Tongue (tissue), 2 donors: Measurements from ENCODE around the gene DAZ1. TPM values are rescaled to one million over a fixed set of nuclear protein-coding genes. Genes with fewer than 3 reads are reported as not detected.
"Not testable (repeated sequence)": the region's sequence is repeated elsewhere in the genome, so short reads cannot be mapped to it uniquely, and the experiment has no call there.

ENCODE experiments used
- DNase-seq: peaks from one replicate; pipeline ENCODE4 v3.0.0-alpha.2; 2015
- total RNA-seq: library from RNA; depleted of rRNA; stranded (reverse); fragments of >200 nt; gene quantifications from one replicate; pipeline ENCODE4 v1.2.3, GENCODE V29; 2014

DAZ1 gene
- total RNA-seq: not detected

GRCh38 chrY:23198908-23199307 is at the start of gene DAZ1:
TSS of gene DAZ1 (minus strand) at chrY:23199008. CDS start at chrY:23198800, 208 bp downstream.
- not testable (repeated sequence) for DNase-seq

DNA sequence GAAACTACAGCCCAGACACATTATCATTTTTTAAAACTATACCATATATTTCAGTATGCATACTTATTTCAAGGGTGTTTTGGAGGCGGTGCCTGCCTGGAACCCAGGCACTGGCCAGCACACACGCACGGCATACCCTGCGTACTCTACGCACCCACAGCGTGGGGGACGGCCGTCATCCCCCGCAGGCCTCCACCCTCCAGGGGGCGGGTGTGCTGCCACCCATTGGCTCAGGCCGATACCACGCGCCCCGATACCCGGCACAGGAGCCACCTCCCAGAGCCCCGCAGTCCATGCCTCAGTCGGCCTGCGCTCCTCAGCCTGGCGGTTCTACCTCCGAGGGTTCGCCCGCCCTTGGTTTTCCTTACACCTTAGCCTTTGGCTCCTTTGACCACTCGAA is 20.4 kb upstream of the DAZ1 start, which contains the start of gene DAZ2:
DAZ2 (plus strand) TSS at position 301 of the 400 bp plus-strand sequence. CDS start 208 bp downstream, outside the sequence.
- not testable (repeated sequence) for DNase-seq

DNA sequence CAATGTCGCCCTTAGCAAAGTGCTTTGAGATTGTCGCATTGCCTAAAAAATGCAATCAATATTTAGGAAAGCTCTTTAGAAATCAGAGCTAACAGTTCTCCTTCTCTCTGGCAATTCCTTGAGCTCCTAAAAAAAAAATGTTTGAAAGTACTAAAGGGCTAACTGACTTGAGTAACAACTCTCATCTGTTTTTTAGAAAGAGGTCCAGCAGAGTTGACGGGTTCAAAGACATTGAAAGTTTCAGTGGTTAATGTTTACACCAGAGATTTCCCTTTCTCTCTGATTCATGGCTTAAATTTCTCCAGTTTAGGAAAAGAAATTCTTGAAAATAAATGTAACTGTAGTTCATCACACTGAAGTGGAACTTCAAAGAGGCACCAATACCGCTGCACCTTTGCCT is 11.9 kb upstream of the DAZ1 start:
- not testable (repeated sequence) for DNase-seq

DNA sequence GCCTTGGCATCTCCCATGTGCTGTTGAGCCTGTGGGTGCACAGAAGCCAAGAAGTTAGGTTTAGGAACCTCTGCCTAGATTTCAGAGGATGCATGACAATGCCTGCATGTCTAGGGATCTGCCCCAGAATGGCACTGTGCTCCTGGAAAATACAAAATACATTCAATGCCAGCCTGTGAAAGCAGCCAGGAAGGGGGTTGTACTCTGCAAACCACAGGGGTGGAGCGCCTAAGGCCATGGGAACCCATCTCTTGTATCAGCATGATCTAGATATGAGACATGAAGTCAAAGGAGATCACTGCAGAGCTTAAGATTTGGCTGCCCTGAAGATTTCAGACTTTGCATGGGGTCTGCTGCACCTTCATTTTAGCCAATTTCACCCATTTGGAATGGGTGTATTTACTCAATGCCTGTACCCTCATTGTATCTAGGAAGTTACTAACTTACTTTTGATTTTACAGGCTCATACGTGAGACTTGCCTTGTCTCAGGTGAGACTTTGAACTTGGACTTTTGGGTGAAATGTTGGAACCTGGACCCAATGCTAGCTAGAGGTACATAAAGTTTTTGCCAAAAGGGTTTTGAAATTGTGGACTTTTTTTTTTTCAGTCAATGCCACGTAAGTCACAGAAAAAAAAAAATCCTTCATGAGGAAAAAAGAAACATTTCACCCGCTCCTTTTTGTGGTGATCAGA is 11.1 kb upstream of the DAZ1 start:
- DNase-seq: not testable (repeated sequence)

- not testable (repeated sequence) for DNase-seq
Observed at GRCh38 chrY:23207455-23207854, 8.6 kb upstream of the DAZ1 start.

Other genes with a start within 250 kb of the DAZ1 start
- not detected for gene BPY2, start 214.7 kb downstream of the DAZ1 start, total RNA-seq
- gene DAZ2, start 20.5 kb upstream of the DAZ1 start, total RNA-seq: not detected